ENCODE results near the gene SLC25A27.

SLC25A27 gene

DNA sequence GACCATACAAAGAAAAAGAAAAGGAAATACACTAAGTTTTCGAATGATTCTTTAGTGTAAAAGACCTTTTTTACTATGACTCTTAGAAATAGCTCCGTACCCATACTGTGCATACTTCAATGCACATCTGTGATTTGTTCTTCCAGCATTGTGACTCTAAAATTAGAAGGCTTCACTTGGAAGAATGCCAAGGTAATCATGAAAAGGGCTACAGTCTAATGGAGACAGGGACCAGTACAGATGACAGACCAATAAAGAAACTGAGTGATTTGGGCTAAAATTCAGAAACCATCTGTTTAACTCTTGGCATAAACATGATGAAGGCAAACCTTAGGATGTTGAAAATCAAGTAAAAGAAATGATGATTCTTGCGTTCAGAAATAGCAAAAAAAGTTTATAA is 46.4 kb upstream of the SLC25A27 start (continued):
- TF ChIP-seq, protein P1, sequence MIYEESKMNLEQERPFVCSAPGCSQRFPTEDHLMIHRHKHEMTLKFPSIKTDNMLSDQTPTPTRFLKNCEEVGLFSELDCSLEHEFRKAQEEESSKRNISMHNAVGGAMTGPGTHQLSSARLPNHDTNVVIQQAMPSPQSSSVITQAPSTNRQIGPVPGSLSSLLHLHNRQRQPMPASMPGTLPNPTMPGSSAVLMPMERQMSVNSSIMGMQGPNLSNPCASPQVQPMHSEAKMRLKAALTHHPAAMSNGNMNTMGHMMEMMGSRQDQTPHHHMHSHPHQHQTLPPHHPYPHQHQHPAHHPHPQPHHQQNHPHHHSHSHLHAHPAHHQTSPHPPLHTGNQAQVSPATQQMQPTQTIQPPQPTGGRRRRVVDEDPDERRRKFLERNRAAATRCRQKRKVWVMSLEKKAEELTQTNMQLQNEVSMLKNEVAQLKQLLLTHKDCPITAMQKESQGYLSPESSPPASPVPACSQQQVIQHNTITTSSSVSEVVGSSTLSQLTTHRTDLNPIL (CRISPR knock-in tag; IDR thresholded peaks at IDR 0.05; ENCODE audit: low read depth), result no peak
- no peak for TF ChIP-seq ZFP3 (CRISPR knock-in tag; IDR thresholded peaks at IDR 0.05)
- no peak for TF ChIP-seq ZC3H10 (CRISPR knock-in tag; IDR thresholded peaks at IDR 0.05)
- no peak for TF ChIP-seq ZNF565 (CRISPR knock-in tag; conservative IDR thresholded peaks at IDR 0.05; ENCODE audit: low read depth)
- TF ChIP-seq CSDC2 (CRISPR knock-in tag; IDR thresholded peaks at IDR 0.05), result no peak
- TF ChIP-seq TOX (CRISPR knock-in tag; IDR thresholded peaks at IDR 0.05; ENCODE audit: borderline replicate concordance), result no peak
- no peak for TF ChIP-seq ARNTL (CRISPR knock-in tag; IDR thresholded peaks at IDR 0.05; ENCODE audit: borderline replicate concordance, low read depth)

DNA sequence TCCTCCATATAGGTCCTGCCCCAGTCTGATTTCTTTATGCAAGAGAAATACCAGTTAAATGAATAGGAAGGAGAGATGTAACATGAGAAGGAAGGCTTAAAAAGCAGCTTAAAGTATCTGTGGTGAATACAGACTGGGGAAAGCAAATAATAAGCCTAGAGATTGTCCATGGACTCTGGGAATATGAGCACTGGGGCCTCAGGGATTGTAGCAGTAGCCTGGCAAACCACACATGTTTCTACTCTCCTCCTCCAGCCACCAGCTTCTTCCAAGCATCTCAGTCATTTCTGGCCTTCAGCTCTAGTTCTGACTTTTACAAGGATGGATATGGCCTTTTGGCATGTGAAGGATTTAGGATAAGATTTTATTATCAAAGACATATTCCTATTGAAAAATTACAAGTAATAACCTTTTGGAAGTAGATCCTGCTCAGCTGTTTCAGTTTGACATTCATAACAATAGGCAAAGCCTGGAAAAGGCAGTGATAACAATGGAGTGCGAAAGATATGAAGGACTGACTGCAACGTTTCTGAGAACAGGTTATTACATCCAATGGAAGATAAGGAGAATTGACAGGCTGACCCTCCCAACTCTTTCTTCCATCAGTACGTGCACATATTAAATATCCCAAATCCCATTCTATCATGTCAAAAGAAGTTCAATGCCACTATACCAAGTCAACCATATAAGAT is 41.8 kb upstream of the SLC25A27 start:
- no peak for ATAC-seq
- TF ChIP-seq ZNF565 (CRISPR knock-in tag; conservative IDR thresholded peaks at IDR 0.05; ENCODE audit: low read depth) (no peak), ZFP30 (CRISPR knock-in tag; IDR thresholded peaks at IDR 0.05) (no peak), ARNTL (CRISPR knock-in tag; IDR thresholded peaks at IDR 0.05; ENCODE audit: borderline replicate concordance, low read depth) (no peak), CSDC2 (CRISPR knock-in tag; IDR thresholded peaks at IDR 0.05) (no peak), ESRRG (CRISPR knock-in tag; IDR thresholded peaks at IDR 0.05) (no peak), GLIS3 (CRISPR knock-in tag; IDR thresholded peaks at IDR 0.05) (no peak), ZC3H10 (CRISPR knock-in tag; IDR thresholded peaks at IDR 0.05) (no peak), SNAI2 (CRISPR knock-in tag; IDR thresholded peaks at IDR 0.05) (no peak), TOX (CRISPR knock-in tag; IDR thresholded peaks at IDR 0.05; ENCODE audit: borderline replicate concordance) (no peak), PPARA (CRISPR knock-in tag; IDR thresholded peaks at IDR 0.05; ENCODE audit: borderline replicate concordance) (no peak), BACH2 (CRISPR knock-in tag; IDR thresholded peaks at IDR 0.05; ENCODE audit: borderline replicate concordance) (no peak), ZNF8 (CRISPR knock-in tag; IDR thresholded peaks at IDR 0.05) (no peak), ZFP3 (CRISPR knock-in tag; IDR thresholded peaks at IDR 0.05) (no peak)
- TF ChIP-seq, protein P2, sequence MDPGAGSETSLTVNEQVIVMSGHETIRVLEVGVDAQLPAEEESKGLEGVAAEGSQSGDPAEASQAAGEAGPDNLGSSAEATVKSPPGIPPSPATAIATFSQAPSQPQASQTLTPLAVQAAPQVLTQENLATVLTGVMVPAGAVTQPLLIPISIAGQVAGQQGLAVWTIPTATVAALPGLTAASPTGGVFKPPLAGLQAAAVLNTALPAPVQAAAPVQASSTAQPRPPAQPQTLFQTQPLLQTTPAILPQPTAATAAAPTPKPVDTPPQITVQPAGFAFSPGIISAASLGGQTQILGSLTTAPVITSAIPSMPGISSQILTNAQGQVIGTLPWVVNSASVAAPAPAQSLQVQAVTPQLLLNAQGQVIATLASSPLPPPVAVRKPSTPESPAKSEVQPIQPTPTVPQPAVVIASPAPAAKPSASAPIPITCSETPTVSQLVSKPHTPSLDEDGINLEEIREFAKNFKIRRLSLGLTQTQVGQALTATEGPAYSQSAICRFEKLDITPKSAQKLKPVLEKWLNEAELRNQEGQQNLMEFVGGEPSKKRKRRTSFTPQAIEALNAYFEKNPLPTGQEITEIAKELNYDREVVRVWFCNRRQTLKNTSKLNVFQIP (CRISPR knock-in tag; IDR thresholded peaks at IDR 0.05; ENCODE audit: borderline replicate concordance, low read depth), result no peak
- TF ChIP-seq, protein P1 (CRISPR knock-in tag; IDR thresholded peaks at IDR 0.05; ENCODE audit: low read depth), result no peak
- TF ChIP-seq, protein P3, sequence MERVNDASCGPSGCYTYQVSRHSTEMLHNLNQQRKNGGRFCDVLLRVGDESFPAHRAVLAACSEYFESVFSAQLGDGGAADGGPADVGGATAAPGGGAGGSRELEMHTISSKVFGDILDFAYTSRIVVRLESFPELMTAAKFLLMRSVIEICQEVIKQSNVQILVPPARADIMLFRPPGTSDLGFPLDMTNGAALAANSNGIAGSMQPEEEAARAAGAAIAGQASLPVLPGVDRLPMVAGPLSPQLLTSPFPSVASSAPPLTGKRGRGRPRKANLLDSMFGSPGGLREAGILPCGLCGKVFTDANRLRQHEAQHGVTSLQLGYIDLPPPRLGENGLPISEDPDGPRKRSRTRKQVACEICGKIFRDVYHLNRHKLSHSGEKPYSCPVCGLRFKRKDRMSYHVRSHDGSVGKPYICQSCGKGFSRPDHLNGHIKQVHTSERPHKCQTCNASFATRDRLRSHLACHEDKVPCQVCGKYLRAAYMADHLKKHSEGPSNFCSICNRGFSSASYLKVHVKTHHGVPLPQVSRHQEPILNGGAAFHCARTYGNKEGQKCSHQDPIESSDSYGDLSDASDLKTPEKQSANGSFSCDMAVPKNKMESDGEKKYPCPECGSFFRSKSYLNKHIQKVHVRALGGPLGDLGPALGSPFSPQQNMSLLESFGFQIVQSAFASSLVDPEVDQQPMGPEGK (CRISPR knock-in tag; IDR thresholded peaks at IDR 0.05; ENCODE audit: borderline replicate concordance), result no peak

DNA sequence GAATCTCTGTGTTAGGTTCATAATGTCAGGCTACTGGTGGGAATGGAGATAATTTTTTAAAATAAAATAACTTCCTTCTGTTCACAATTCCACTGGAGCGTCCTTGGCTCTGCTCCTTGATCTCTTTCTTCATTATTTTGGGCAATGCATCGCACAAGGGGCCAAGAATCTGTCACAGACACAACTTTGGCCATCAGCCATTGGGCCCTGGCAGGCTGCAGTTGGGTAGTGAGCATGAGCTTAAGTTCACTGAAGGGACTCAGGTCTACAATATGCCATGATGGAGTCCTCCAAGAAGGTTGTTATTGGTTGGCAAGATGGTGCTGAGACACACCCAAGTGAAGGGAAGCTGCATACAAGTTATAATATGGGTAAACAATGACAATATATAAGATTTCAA is 40.1 kb upstream of the SLC25A27 start:
- no peak for TF ChIP-seq ESRRG (CRISPR knock-in tag; IDR thresholded peaks at IDR 0.05)
- no peak for TF ChIP-seq BACH2 (CRISPR knock-in tag; IDR thresholded peaks at IDR 0.05; ENCODE audit: borderline replicate concordance)
- no peak for TF ChIP-seq ZNF70 (CRISPR knock-in tag; IDR thresholded peaks at IDR 0.05)
- TF ChIP-seq ZFP30 (CRISPR knock-in tag; IDR thresholded peaks at IDR 0.05), result no peak
- no peak for TF ChIP-seq ZC3H10 (CRISPR knock-in tag; IDR thresholded peaks at IDR 0.05)
- TF ChIP-seq, protein P3 (CRISPR knock-in tag; IDR thresholded peaks at IDR 0.05; ENCODE audit: borderline replicate concordance), result no peak
- TF ChIP-seq, protein P1 (CRISPR knock-in tag; IDR thresholded peaks at IDR 0.05; ENCODE audit: low read depth), result no peak
- TF ChIP-seq PPARA (CRISPR knock-in tag; IDR thresholded peaks at IDR 0.05; ENCODE audit: borderline replicate concordance), result no peak
- TF ChIP-seq ZFP3 (CRISPR knock-in tag; IDR thresholded peaks at IDR 0.05), result no peak
- ATAC-seq, result no peak
